D721Med (cell line): Measurements from ENCODE around the gene KLHL25.
"Not testable (repeated sequence)": the region's sequence is repeated elsewhere in the genome, so short reads cannot be mapped to it uniquely, and the experiment has no call there.

ENCODE experiments used
- DNase-seq: peaks from one replicate; pipeline ENCODE4 v3.0.0; 2011; ENCODE audit warnings: low spot score; ENCODE audit not compliant: insufficient read length
- FAIRE-seq: peaks from 2 replicates; lab custom pipeline; 2011; peaks lifted over from hg19 to GRCh38; lab: Jason Lieb, UNC
- CTCF ChIP-seq: IDR thresholded peaks from 2 replicates; pipeline ENCODE4 v1.5.1; 2012; ENCODE audit warnings: mild to moderate bottlenecking, control low read depth; ENCODE audit not compliant: insufficient read depth; ENCODE audit errors: missing control alignments

The KLHL25 gene

DNA sequence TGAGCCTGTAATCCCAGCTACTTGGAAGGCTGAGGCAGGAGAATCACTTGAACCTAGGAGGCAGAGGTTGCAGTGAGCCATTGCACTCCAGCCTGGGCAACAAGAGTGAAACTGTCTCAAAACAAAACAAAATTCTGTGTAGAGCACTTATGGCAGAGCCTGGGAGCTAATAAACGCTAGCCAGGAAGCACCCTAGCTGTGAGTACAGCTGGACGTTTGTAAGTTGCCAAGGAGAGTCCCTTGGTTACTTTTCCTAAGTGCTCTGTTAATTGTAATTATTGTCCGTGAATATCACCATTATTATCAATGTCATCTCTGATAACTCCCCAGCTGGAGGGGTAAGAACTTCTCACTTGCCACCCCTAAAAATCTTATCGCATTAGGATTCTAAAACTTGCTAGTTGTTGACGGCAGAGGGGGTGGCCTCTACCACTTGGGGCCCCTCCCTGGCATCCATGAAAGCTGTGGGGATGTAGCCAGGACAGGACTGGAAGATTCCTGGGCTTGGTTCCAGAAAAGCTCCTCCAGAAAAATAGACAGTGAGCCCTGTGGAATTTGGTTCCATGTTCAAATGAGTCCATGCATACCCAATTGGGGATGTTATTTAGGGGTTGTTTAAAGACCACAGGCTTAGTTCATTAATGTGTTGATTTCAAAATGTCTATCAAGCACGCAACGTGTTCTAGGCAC, 9.9 kb upstream of the KLHL25 start:
- FAIRE-seq (no peak), DNase-seq (no peak)
- no peak for TF ChIP-seq CTCF

DNA sequence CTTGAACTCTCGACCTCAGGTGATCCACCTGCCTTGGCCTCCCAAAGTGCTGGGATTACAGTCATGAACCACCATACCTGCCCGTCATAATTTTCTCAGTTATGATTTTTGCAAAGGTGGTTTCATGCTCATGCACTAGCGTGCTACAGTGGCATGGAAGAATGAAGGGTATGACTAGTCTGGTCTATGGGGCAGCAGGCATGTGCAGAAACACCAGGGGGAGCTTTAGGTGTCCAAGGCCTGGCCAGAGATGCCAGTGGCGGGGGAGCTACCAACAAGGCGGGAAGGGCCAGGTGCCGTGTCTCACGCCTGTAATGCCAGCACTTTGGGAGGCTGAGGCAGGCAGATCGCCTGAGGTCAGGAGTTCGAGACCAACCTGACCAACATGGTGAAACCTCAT, 7.9 kb upstream of the KLHL25 start:
- not testable (repeated sequence) for FAIRE-seq

DNA sequence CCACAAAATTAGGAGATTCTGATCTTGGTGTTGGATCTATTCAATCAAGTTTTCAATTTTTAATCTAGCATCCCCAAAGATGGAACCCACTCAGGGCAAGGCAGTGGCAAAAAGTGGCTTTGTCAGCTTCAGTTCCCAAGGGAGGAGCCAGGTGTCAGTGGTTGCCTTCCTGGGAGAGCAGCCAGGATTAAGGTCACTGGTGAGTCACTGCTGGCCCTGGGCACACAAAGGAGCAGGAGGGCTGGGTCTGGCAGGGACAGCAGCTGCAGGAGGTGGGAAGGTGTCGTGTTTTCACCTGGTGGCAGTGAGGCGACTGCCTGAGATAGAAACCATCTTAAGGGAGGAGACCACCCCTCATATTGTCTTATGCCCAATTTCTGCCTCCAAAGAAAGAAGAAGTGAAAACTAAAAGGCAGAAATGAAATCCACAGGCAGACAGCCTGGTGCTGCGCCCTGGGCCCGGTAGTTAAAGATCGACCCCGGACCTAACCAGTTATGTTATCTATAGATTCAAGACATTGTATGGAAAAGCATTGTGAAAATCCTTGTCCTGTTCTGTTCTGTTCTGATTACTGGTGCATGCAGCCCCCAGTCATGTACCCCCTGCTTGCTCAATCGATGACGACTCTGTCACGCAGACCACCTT, 5.9 kb upstream of the KLHL25 start:
- FAIRE-seq (no peak), DNase-seq (no peak)
- no peak for TF ChIP-seq CTCF

More for the DNA sequence above, 7.9 kb upstream of the KLHL25 start:
- not testable (repeated sequence) for DNase-seq

GRCh38 chr15:85796371-85796770, 1.6 kb upstream of the KLHL25 start:
- not testable (repeated sequence) for FAIRE-seq, DNase-seq

DNA sequence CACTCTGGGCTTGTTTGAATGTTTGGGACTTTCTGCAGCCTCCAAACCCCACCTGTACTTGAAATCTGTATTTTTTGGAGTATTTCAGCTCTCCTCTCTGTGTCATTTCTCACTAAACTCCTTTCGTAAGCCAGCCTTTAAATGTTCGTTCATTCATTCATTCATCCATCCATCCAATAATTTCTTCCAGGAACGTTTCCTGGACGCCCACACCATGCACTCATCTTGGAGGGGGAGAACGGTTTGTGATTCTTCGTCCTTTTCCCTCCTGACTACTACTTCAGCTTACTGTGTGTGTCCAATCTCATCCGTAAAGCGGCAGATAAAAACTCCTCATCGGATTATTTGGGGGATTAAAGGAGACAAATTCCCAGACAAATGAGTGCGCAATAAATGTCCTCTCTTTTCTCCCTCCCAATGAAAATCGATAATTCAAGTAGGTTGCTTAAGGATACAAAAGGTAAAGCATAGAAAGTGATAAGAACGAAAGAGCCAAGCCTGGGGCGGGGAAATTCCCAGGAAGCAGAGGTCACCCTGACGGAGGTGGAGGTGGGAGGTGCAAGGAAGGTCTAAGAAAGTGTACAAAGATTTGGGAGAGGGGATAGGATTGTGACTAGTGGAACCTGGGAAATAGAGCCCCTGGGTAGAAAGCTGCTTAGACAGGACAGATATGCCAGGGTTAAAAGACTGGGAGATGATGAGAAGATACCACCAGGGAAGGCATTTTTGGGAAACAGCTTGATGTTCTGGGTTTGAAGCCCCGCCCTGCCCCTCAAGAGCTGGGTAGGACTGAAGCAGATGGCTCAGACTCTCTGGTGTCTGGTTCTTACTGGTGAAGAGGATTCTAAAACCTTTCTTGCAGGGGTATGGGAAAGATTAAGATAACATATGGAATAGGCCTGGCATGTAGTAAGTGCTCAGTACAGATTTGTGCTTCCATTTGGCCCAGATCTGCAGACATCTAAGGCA, 896 bp upstream of the KLHL25 start:
- DNase-seq = no peak
- TF ChIP-seq CTCF = no peak
- FAIRE-seq = peak; percentile 84

- DNase-seq = no peak
- no peak for TF ChIP-seq CTCF
- FAIRE-seq = no peak
These were observed 806 bp downstream of the KLHL25 start for GRCh38 chr15:85793641-85794597.

GRCh38 chr15:85792912-85793590, 1.7 kb downstream of the KLHL25 start:
- TF ChIP-seq CTCF = no peak
- no peak for FAIRE-seq
- DNase-seq = no peak
